SK-N-SH treated with all-trans-retinoic acid at 6 μM for 48 hours (cell line): ENCODE data around the gene PSMA5.

Experiments
- ATAC-seq: fragments of 200-7000 bp; cut with Tn5 transposase; 3 replicates; pipeline ENCODE4 v1.9.1; 2020; ENCODE audit warnings: mild to moderate bottlenecking, moderate library complexity
- ARNTL ChIP-seq: fragments of 450-650 bp; formaldehyde crosslinking; IDR thresholded peaks from 2 replicates; pipeline ENCODE4 v1.5.0; 2020; ENCODE audit warnings: low read depth, mild to moderate bottlenecking, moderate library complexity, borderline replicate concordance
- BACH2 ChIP-seq: fragments of 250-450 bp; sonication (Bioruptor Pico); IDR thresholded peaks from 2 replicates; pipeline ENCODE4 v1.9.0; 2021; ENCODE audit warnings: mild to moderate bottlenecking, borderline replicate concordance
- CREB5 ChIP-seq: fragments of 250-450 bp; sonication (Bioruptor Pico); IDR thresholded peaks from 2 replicates; pipeline ENCODE4 v1.5.1; 2020; ENCODE audit warnings: low read depth, mild to moderate bottlenecking, moderate library complexity
- CSDC2 ChIP-seq: fragments of 250-450 bp; sonication (Bioruptor Pico); IDR thresholded peaks from 2 replicates; pipeline ENCODE4 v1.5.0; 2020; ENCODE audit warnings: mild to moderate bottlenecking, moderate library complexity
- CSRNP3 ChIP-seq: fragments of 250-450 bp; sonication (Bioruptor Pico); IDR thresholded peaks from 2 replicates; pipeline ENCODE4 v1.5.1; 2021; ENCODE audit warnings: mild to moderate bottlenecking, moderate library complexity
- ESRRG ChIP-seq: fragments of 250-450 bp; sonication (Bioruptor Pico); IDR thresholded peaks from 2 replicates; pipeline ENCODE4 v1.6.1; 2021; ENCODE audit warnings: mild to moderate bottlenecking
- GLIS3 ChIP-seq: fragments of 250-450 bp; sonication (Bioruptor Pico); IDR thresholded peaks from 2 replicates; pipeline ENCODE4 v1.5.0; 2020; ENCODE audit warnings: mild to moderate bottlenecking, moderate library complexity
- ISL1 ChIP-seq: fragments of 250-450 bp; sonication (Bioruptor Pico); IDR thresholded peaks from 2 replicates; pipeline ENCODE4 v2.1.2; 2022; ENCODE audit warnings: mild to moderate bottlenecking, moderate library complexity
- OSR1 ChIP-seq: fragments of 250-450 bp; sonication (Bioruptor Pico); IDR thresholded peaks from 2 replicates; pipeline ENCODE4 v1.8.0; 2022; ENCODE audit warnings: moderate library complexity, mild to moderate bottlenecking, inconsistent platforms
- PATZ1 ChIP-seq: fragments of 250-450 bp; sonication (Bioruptor Pico); IDR thresholded peaks from 2 replicates; pipeline ENCODE4 v1.8.0; 2020; ENCODE audit warnings: mild to moderate bottlenecking, moderate library complexity, borderline replicate concordance
- POU6F1 ChIP-seq: fragments of 250-450 bp; sonication (Bioruptor Pico); IDR thresholded peaks from 2 replicates; pipeline ENCODE4 v1.8.0; 2021; ENCODE audit warnings: low read depth, mild to moderate bottlenecking, moderate library complexity, borderline replicate concordance
- PPARA ChIP-seq: fragments of 250-450 bp; sonication (Bioruptor Pico); IDR thresholded peaks from 2 replicates; pipeline ENCODE4 v1.5.0; 2020; ENCODE audit warnings: mild to moderate bottlenecking, borderline replicate concordance
- RARB ChIP-seq: fragments of 250-450 bp; sonication (Bioruptor Pico); IDR thresholded peaks from 2 replicates; pipeline ENCODE4 v1.8.0; 2021; ENCODE audit warnings: mild to moderate bottlenecking, moderate library complexity
- SNAI2 ChIP-seq: fragments of 250-450 bp; sonication (Bioruptor Pico); IDR thresholded peaks from 2 replicates; pipeline ENCODE4 v1.5.0; 2020; ENCODE audit warnings: mild to moderate bottlenecking, moderate library complexity
- TOX ChIP-seq: fragments of 250-450 bp; sonication (Bioruptor Pico); IDR thresholded peaks from 2 replicates; pipeline ENCODE4 v1.8.0; 2021; ENCODE audit warnings: mild to moderate bottlenecking, moderate library complexity, borderline replicate concordance
- TSHZ2 ChIP-seq: fragments of 250-450 bp; sonication (Bioruptor Pico); IDR thresholded peaks from 2 replicates; pipeline ENCODE4 v1.5.0; 2020; ENCODE audit warnings: mild to moderate bottlenecking, moderate library complexity
- ZC3H10 ChIP-seq: fragments of 250-450 bp; sonication (Bioruptor Pico); IDR thresholded peaks from 2 replicates; pipeline ENCODE4 v1.5.1; 2021; ENCODE audit warnings: mild to moderate bottlenecking, moderate library complexity
- ZFP3 ChIP-seq: fragments of 250-450 bp; sonication (Bioruptor Pico); IDR thresholded peaks from 2 replicates; pipeline ENCODE4 v1.5.0; 2020; ENCODE audit warnings: mild to moderate bottlenecking, moderate library complexity
- ZFP30 ChIP-seq: fragments of 450-650 bp; formaldehyde crosslinking; IDR thresholded peaks from 2 replicates; pipeline ENCODE4 v1.5.0; 2022; ENCODE audit warnings: mild to moderate bottlenecking, moderate library complexity
- ZNF565 ChIP-seq: fragments of 450-650 bp; formaldehyde crosslinking; conservative IDR thresholded peaks from 2 replicates; pipeline ENCODE4 v1.5.0; 2020; ENCODE audit warnings: low read depth, mild to moderate bottlenecking, moderate library complexity
- ZNF70 ChIP-seq: fragments of 450-650 bp; formaldehyde crosslinking; IDR thresholded peaks from 2 replicates; pipeline ENCODE4 v1.5.0; 2020; ENCODE audit warnings: mild to moderate bottlenecking, moderate library complexity

PSMA5 gene

GRCh38 chr1:109350655-109351054 is 75.6 kb downstream of the PSMA5 start:
- TF ChIP-seq ZFP3 (CRISPR knock-in tag), result no peak
- no peak for TF ChIP-seq PPARA
- no peak for TF ChIP-seq ZNF565
- no peak for TF ChIP-seq BACH2 (CRISPR knock-in tag)
- TF ChIP-seq CSDC2, result no peak
- TF ChIP-seq GLIS3 (CRISPR knock-in tag), result no peak
- no peak for TF ChIP-seq CSRNP3
- no peak for TF ChIP-seq ZNF70 (CRISPR knock-in tag)
- no peak for TF ChIP-seq TOX (CRISPR knock-in tag)
- no peak for TF ChIP-seq OSR1 (CRISPR knock-in tag)
- no peak for TF ChIP-seq ZC3H10
- TF ChIP-seq CREB5 (CRISPR knock-in tag), result no peak
- no peak for TF ChIP-seq ISL1
- no peak for TF ChIP-seq SNAI2 (CRISPR knock-in tag)
- no peak for TF ChIP-seq TSHZ2 (CRISPR knock-in tag)
- TF ChIP-seq PATZ1, result no peak
- no peak for TF ChIP-seq ZFP30 (CRISPR knock-in tag)
- TF ChIP-seq ESRRG (CRISPR knock-in tag), result no peak
- no peak for ATAC-seq

- no peak for ATAC-seq
- TF ChIP-seq RARB (CRISPR knock-in tag) (no peak), POU6F1 (CRISPR knock-in tag) (no peak), GLIS3 (CRISPR knock-in tag) (no peak), ZC3H10 (no peak), PPARA (no peak), TSHZ2 (CRISPR knock-in tag) (no peak), OSR1 (CRISPR knock-in tag) (no peak), SNAI2 (CRISPR knock-in tag) (no peak), ESRRG (CRISPR knock-in tag) (no peak), BACH2 (CRISPR knock-in tag) (no peak), CSRNP3 (no peak), CREB5 (CRISPR knock-in tag) (no peak), ARNTL (CRISPR knock-in tag) (no peak), PATZ1 (no peak)
These were observed 76.1 kb downstream of the PSMA5 start for GRCh38 chr1:109350182-109350581.
